Effector memory CD8-positive, alpha-beta T cell (primary cell): ENCODE data around the gene ITPA.

Experiments
- ATAC-seq: fragments of 150-1000 bp; cut with Tn5 transposase; replicated peaks from 2 replicates; pipeline ENCODE4 v1.10.0; 2021; ENCODE audit warnings: mild to moderate bottlenecking, moderate library complexity
- DNase-seq, 3 experiments: peaks; one replicate each; pipeline ENCODE4 v3.0.0; 2021
- H3K27ac Mint-ChIP-seq, 2 donors: one replicate each; pipeline ENCODE4 v1.8.0; 2022; ENCODE audit warnings: mild to moderate bottlenecking in 2 of 2, mixed read lengths in 2 of 2, moderate library complexity in 2 of 2
- H3K27me3 Mint-ChIP-seq, 2 donors: one replicate each; pipeline ENCODE4 v1.8.0; 2022; ENCODE audit warnings: mixed read lengths in 2 of 2
- H3K36me3 Mint-ChIP-seq: one replicate; pipeline ENCODE4 v1.8.0; 2022; ENCODE audit warnings: mild to moderate bottlenecking, moderate library complexity, mixed read lengths; ENCODE audit not compliant: insufficient read depth
- H3K4me1 Mint-ChIP-seq, 2 donors: one replicate each; pipeline ENCODE4 v1.8.0; 2022; ENCODE audit warnings: low read depth in 2 of 2, mixed read lengths in 2 of 2
- H3K4me3 Mint-ChIP-seq, 2 donors: one replicate each; pipeline ENCODE4 v1.8.0; 2022; ENCODE audit warnings: mild to moderate bottlenecking in 2 of 2, mixed read lengths in 2 of 2, moderate library complexity in 2 of 2
- H3K9me3 Mint-ChIP-seq, 2 donors: one replicate each; pipeline ENCODE4 v1.8.0; 2022; ENCODE audit warnings: mixed read lengths in 2 of 2

Gene ITPA

DNA sequence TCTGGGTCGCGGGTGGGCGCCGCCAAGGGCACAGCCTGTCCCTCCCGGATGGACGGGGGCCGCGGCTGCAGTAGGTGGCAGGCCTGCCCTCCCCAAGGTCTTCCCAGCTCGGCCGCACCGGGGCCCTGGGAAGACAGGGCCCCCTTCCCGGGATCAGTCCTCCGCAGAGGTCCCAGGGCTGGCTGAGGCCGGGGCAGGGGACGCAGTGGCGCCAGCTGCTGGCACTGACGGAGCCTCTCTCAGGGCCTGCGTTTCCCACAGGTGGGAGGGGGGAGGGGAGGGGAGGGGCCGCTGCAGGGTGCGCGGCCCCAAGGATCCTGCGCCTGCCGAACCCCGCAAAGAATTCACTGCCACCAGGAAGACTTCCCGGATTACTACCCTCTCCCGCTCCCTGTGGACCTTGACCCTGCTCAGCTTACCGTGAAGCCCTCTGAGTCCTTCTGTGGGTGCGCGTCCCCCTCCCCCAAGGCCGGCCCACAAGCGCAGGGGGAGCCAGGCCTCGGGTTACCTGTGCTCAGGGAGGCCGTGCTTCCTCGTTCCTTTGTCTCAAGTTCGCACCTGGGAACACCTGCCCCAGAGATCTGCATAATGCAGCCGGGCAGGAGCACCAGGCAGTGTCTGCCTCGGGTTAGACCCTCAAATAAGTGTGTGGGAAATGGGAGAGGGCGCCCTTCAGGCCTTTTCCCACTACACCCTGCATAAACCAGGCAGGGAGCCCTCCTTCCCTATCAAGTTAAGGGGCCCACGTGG, 41.0 kb upstream of the ITPA start:
- Mint-ChIP-seq H3K27ac (no peak overlapping the region), H3K9me3 (no peaks in the 10 kb centered on the region), H3K4me1 (peaks cover 4 to 8% of the 10 kb centered on the region in 2 donors), H3K27me3 (peaks cover 20 to 50% of the 10 kb centered on the region in 2 donors), H3K4me3 (no peak overlapping the region), H3K36me3 (peaks cover 17% of the 10 kb centered on the region)
- DNase-seq (no peak), ATAC-seq (no peak)

DNA sequence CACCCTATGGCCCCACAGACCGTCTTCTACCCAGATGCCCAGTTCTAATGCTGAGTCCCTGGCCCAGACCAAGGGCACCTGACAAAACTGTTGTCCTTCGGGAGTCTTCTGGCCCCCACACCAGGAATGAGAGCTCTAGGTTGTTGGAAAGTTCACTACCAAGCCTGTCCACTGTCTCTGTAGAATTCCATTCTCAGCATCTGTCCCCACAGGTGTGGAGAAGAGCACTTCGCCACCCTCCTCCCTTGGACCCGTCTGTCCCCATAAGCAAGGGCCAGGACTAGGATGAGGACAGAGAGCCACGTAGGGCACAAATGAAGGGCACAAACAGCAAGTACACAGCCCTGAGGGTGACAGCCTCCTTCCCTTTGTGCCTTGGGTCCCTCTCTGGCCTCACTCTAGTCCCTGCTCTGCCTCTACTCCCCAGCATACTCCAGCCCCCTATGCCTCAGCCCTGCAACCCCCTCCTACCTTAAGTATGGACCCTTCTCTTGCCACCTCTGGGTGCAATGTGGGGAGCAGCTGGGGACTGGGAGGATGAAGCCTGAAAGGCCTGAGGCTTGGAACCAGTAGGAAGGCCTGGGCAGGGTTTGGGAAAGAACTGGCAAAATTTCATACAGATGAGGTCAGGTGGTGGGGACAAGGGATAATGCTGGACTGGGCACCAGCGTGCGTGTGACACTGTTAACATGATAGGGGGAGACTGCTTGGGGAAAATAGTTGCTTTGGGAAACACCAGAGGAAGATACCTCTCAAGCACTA, 40.3 kb upstream of the ITPA start:
- Mint-ChIP-seq H3K4me1 (peaks cover 7 to 11% of the 10 kb centered on the region in 2 donors), H3K4me3 (no peak overlapping the region), H3K27me3 (peaks cover 20 to 50% of the 10 kb centered on the region in 2 donors), H3K36me3 (peaks cover 22% of the 10 kb centered on the region), H3K9me3 (no peaks in the 10 kb centered on the region), H3K27ac (peak overlapping the region in 1 of 2 donors; percentile 65)
- no peak for DNase-seq
- no peak for ATAC-seq

DNA sequence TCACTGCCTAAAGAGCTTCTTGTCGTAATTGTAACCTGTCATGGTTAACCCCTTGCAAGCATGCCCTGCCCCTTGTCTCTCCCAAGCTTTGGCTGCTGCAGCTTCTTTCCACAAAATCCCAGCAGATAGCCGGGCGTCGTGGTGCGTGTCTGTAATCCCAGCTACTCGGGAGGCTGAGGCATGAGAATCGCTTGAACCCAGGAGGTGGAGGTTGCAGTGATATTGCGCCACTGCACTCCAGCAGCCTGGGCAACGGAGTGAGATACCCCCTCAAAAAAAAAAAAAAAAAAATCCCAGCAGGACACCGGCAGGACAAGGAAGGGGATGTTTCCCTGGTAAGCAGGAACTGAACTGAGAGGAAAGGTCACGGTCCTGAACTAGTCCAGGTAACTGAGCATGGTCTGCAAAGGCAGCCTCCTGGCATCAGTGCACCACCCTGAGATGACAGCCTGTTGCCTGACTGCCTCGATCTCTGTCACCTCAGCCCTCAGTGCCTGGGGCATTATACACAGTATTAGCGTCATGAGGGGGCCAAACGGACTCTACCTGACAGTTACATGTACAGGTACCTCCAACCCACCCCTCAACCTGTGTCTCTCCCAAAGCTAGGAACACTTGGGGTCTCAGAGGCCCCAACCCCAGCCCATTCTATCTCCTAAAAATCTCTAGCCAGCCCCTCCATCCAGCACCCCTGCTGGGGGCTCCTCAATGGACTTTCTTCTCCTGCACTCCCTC, 37.7 kb upstream of the ITPA start:
- DNase-seq (no peak), ATAC-seq (no peak)
- Mint-ChIP-seq H3K36me3 (peaks cover 22% of the 10 kb centered on the region), H3K27me3 (peaks cover 20 to 66% of the 10 kb centered on the region in 2 donors), H3K4me3 (peak overlapping the region; percentile 86), H3K9me3 (no peaks in the 10 kb centered on the region), H3K27ac (no peak overlapping the region), H3K4me1 (peaks cover 7 to 11% of the 10 kb centered on the region in 2 donors)

DNA sequence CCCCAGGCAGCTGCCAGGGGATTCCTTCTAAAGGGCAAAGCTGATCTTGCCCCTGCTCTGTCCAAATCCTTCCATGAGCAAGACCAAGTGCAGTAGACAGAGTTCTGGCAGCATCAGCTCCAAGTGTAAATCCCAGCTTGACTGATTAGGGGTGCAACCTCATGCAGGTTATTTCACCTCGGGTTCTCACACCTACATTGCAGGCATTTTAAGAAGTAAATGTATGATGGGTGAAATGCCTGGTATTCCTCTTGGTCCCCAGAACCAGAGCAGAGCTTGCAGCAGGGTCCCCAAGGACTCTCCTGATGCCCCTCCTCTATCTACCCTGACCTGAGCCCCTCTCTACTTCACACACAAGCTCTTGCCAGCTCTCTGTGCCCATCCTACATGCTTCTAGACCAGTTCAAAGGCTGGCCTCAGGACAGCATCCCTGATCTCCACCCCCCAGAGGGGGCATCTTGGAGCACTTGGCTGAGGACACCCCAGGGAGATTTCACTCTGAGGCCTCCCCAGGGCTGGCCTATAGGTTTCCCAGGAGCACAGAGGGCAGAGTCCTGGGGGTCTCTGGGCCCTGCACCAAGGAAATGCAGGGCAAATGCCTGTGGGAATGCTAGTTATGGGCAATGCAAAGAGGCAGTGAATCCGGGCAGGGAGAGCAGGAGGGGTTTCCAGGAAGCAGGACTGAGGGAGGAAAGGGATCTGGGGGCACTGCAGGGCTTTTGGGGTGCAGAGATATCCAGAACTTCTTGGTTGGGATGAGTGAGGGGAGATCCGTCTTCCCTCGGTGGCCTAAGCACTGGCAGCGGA, 37.0 kb upstream of the ITPA start:
- DNase-seq (no peak), ATAC-seq (no peak)
- H3K9me3 Mint-ChIP-seq: no peaks in the 10 kb centered on the region
- peaks cover 7 to 11% of the 10 kb centered on the region in 2 donors for H3K4me1 Mint-ChIP-seq
- H3K4me3 Mint-ChIP-seq: peak overlapping the region; percentile 86
- H3K36me3 Mint-ChIP-seq: peaks cover 22% of the 10 kb centered on the region
- H3K27me3 Mint-ChIP-seq: peaks cover 20 to 61% of the 10 kb centered on the region in 2 donors
- H3K27ac Mint-ChIP-seq: peak overlapping the region; percentile 67 to 89

DNA sequence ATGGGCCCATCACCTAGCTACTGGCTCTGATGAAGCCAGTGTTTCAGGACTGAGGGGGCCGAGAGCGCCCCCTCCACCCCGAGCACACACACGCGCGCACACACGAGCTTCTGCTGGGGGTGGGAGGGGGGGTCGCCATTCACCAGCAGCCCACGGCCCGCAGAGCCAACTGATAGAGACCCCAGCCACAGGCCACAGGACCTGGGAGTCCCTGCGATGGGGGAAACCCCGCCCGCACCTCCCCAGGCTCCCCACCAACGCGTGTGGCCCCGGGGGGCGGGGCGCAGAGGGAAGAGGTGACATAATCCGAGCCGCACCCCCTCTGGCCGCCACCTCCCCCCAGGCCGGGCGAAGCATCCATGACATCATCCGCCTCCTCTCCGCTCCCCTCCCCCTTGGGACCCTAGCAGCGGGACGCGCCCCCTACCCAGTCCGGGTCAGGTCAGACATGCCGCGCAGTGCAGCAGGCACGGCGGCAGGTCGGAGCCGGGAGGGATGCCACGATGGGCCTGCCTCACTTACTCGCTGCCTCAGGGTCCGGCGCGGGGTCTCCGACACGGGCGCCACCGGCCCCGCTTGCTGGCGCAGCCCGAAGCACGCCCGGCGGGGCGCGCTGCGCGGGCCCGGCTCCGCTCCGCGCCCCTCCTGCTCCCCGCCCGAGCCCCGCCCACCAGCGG, 36.2 kb upstream of the ITPA start, which contains the start of gene LZTS3:
LZTS3 (minus strand) TSS at position 617 of the 677 bp plus-strand sequence. CDS start 6,386 bp downstream, outside the sequence.
- peaks cover 7 to 11% of the 10 kb centered on the region in 2 donors for H3K4me1 Mint-ChIP-seq
- H3K27me3 Mint-ChIP-seq: peaks cover 20 to 56% of the 10 kb centered on the region in 2 donors
- peak; percentile 86 to 91 (median 90) for DNase-seq
- H3K4me3 Mint-ChIP-seq: peak within 1 kb of the TSS; percentile 86
- H3K36me3 Mint-ChIP-seq: peaks cover 22% of the 10 kb centered on the region
- H3K27ac Mint-ChIP-seq: peak within 1 kb of the TSS; percentile 67 to 89
- no peaks in the 10 kb centered on the region for H3K9me3 Mint-ChIP-seq
- ATAC-seq: peak; percentile 89

DNA sequence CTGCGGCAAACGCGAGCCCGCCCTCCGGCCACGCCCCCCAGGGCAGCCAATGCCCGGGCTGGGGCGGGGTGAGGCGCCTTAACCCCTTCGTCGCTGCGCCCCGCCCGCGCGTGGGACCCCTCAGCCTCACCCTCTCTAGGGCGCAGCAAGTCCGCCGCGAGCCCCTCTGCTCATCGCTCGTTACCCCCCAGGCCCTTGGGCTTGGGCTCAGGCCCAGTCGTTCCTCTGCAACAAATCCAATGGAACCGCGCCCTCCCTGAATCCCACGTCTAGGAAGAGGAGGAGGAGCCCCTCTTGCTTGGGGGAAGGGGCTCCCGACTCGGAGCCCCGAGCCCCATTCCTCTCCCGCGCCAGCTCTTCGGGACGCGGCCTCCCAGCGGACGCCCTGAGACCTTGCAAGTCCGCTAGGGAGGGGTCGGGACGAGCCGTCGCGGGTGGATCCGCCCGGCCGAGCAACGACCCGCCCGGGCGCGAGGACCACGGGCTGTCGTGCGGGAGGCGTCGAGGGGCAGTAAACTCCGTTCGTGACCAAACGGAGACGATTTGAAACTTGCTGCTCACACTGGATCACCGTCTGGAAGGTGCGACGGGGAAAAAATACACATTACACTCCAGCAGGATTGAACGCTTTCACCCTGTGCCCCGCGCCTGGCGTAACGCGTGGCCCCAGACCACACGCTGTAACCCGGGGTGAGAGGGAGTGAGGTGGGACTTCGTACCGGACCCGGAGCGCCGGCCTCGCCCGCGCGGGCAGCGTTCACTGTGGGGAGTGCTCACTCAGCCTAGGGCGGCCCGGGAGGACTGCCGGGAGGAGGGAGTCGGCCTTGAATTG, 35.5 kb upstream of the ITPA start:
- Mint-ChIP-seq H3K27me3 (peaks cover 14 to 48% of the 10 kb centered on the region in 2 donors), H3K9me3 (no peaks in the 10 kb centered on the region), H3K27ac (peak overlapping the region; percentile 67 to 89), H3K4me3 (peak overlapping the region; percentile 86), H3K36me3 (peaks cover 16% of the 10 kb centered on the region), H3K4me1 (peaks cover 7% of the 10 kb centered on the region in 2 donors)
- ATAC-seq (peak; percentile 11), DNase-seq (peak; percentile 84 to 88 (median 86))

DNA sequence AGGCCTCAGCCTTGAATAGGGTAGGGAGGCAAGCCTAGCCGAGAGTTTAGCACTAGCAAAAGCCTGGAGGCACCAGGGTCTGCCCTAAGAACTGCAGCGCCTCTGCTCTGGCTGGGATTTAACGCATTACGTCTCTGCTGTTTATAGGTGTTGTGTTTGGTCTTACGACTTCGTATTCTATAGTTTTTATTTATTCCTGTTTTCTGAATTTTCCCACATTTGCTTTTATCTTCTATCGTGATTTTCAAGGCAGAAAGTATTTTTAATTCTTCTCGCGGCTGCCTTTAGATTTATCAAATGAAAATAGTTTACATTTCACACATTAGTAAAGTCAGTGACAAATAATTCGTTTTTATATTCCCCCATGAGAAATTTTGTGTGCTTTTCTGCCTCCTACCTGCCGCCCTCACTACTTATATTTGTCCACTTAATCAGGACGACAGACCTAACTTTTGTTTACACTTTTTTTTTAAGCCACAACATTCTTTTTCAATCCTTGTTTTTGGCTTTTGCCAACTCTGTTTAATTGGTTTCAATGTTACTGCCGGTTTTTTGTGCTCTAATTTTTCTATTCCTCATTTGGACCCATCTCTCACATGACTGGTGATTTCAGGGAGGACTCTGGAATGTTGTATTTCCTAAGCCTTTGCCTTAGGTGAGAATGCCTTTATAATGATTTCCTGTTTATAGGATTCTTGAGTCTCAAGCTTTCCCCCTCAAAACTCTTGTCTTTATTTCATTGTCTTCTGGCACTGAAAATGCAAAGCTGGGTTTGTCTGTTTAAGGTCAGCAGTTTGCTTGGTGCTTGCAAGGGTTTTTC, 34.6 kb upstream of the ITPA start:
- DNase-seq (no peak), ATAC-seq (no peak)
- H3K9me3 Mint-ChIP-seq: no peaks in the 10 kb centered on the region
- peaks cover 15% of the 10 kb centered on the region for H3K36me3 Mint-ChIP-seq
- H3K27me3 Mint-ChIP-seq: peaks cover 8 to 40% of the 10 kb centered on the region in 2 donors
- H3K4me3 Mint-ChIP-seq: peak overlapping the region; percentile 86
- no peak overlapping the region for H3K27ac Mint-ChIP-seq
- H3K4me1 Mint-ChIP-seq: peaks cover 7% of the 10 kb centered on the region in 2 donors

DNA sequence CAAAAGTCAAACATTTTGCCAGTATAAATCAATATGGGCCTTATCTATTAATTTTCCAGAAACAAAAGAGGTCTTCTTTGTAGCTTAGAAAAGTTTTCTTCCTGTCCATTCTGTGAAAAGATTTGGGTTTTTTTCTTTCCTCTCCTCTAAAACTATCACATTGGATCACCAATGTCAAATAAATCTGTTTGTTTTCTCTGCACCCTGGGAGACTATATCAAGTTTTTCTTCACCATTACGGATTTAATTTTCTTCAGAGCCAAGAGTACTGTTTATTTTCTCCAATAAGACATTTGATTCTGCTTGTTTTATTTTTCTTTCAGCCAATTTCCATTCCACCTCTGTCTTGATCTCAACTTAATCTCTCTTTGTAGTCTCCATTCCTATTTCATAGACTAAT, 34.0 kb upstream of the ITPA start:
- Mint-ChIP-seq H3K27ac (peak overlapping the region in 1 of 2 donors; percentile 19), H3K4me1 (peaks cover 7% of the 10 kb centered on the region in 2 donors), H3K9me3 (no peaks in the 10 kb centered on the region), H3K27me3 (peaks cover 8 to 34% of the 10 kb centered on the region in 2 donors), H3K4me3 (peak overlapping the region in 1 of 2 donors; percentile 86), H3K36me3 (peaks cover 15% of the 10 kb centered on the region)
- DNase-seq (no peak), ATAC-seq (no peak)

DNA sequence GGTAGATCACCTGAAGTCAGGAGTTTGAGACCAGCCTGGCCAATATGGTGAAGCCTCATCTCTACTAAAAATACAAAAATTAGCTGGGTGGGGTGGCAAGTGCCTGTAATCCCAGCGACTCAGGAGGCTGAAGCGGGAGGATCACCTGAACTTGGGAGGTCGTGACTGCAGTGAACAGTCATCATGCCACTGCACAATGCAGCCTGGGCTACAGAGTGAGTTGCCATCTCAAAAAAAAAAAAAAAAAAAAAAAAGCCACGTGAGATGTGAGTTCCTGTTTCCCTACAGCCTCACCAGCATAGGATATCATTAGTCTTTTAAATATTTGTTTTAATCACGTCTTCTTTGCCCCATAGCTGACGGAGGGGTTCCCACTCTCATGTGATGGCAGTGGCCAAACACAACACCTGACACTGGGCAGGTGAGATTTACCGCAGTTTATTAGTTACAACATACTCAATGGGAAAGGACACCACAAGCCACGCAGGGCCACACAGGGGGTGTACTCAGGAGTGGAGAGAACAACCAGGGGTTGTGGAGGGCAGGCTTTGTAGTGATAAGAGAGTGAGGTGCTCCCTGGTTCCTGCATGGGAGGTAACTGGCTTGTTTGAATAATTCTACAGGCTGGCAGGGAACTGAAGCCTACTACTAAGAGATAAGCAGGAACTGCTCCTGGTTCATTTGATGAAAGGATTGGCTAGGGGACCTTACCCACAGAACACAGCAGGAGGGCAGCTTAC, 31.4 kb upstream of the ITPA start:
- Mint-ChIP-seq H3K4me3 (no peak overlapping the region), H3K36me3 (peaks cover 11% of the 10 kb centered on the region), H3K9me3 (no peaks in the 10 kb centered on the region), H3K4me1 (peaks cover 3% of the 10 kb centered on the region in 2 donors), H3K27me3 (peaks cover 0 to 16% of the 10 kb centered on the region in 2 donors), H3K27ac (no peak overlapping the region)
- DNase-seq (no peak), ATAC-seq (no peak)

DNA sequence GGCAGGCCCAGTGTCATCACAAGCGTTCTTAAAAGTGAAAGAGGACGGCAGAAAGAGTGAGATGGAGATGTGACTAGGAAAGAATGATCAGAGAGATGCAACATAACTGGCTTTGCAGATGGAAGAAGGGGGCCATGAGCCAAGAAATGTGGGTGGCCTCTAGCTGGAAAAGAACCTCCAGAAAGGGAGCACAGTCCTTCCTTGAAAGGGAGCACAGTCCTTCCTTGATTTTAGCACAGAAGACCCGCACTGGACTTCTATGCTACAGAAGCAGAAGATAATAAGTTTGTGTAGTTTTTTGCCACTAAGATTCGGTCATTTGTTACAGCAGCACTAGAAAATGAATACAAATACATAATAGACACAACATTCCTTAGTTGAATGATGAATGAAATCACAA, 29.0 kb upstream of the ITPA start:
- Mint-ChIP-seq H3K27me3 (peaks cover 0 to 5% of the 10 kb centered on the region in 2 donors), H3K9me3 (no peaks in the 10 kb centered on the region)
- ATAC-seq: no peak

More for the DNA sequence above, 29.0 kb upstream of the ITPA start:
- H3K27ac Mint-ChIP-seq: no peak overlapping the region
- H3K4me1 Mint-ChIP-seq: no peaks in the 10 kb centered on the region
- H3K36me3 Mint-ChIP-seq: peaks cover 7% of the 10 kb centered on the region
- H3K4me3 Mint-ChIP-seq: no peak overlapping the region
- no peak for DNase-seq
